Suprapubic skin (tissue), 4 donors: ENCODE results near the gene UBE2F. TPM values are rescaled to one million over a fixed set of nuclear protein-coding genes. Genes with fewer than 3 reads are reported as not detected.

Experiments used
- DNase-seq, 2 donors: peaks; one replicate each; pipeline ENCODE4 v3.0.0-alpha.2; 2019; ENCODE audit warnings: low spot score in 2 of 2
- H3K27ac ChIP-seq: fragments of 200-600 bp; sonication (generic); one replicate; pipeline ENCODE4 v1.5.1; 2019
- H3K27me3 ChIP-seq: fragments of 200-600 bp; sonication (generic); one replicate; pipeline ENCODE4 v1.5.1; 2019
- H3K36me3 ChIP-seq: fragments of 200-600 bp; sonication (generic); one replicate; pipeline ENCODE4 v1.5.1; 2019
- H3K4me1 ChIP-seq: fragments of 200-600 bp; sonication (generic); one replicate; pipeline ENCODE4 v1.5.1; 2019
- H3K4me3 ChIP-seq: fragments of 200-600 bp; sonication (generic); one replicate; pipeline ENCODE4 v1.5.1; 2019; ENCODE audit warnings: mild to moderate bottlenecking
- H3K9me3 ChIP-seq: fragments of 200-600 bp; sonication (generic); one replicate; pipeline ENCODE4 v1.5.1; 2019
- CTCF ChIP-seq, 2 donors: fragments of 200-600 bp in 1 of 2; fragments of 450-650 bp in 1 of 2; sonication (generic) in 1 of 2; IDR thresholded peaks; one replicate each; pipeline ENCODE4 v1.5.1; 2016 to 2019; ENCODE audit warnings: antibody characterized with exemption in 2 of 2, mild to moderate bottlenecking in 1 of 2, moderate library complexity in 1 of 2
- EP300 ChIP-seq: sonication (generic); formaldehyde crosslinking; IDR thresholded peaks from one replicate; pipeline ENCODE4 v1.6.1; 2017; ENCODE audit warnings: antibody characterized with exemption
- POLR2A ChIP-seq, 2 donors: fragments of 450-650 bp; IDR thresholded peaks; one replicate each; pipeline ENCODE4 v1.6.1; 2017; ENCODE audit warnings: antibody characterized with exemption in 2 of 2, mild to moderate bottlenecking in 2 of 2, moderate library complexity in 2 of 2
- POLR2AphosphoS5 ChIP-seq, 3 donors: sonication (generic); formaldehyde crosslinking; IDR thresholded peaks; one replicate each; pipeline ENCODE4 v1.6.1; 2017; ENCODE audit warnings: antibody characterized with exemption in 3 of 3
- WGBS: methylation state at CpG from one replicate; pipeline ENCODE4 v1.1.5; 2018; 5-methylcytosine and 5-hydroxymethylcytosine counted together
- total RNA-seq, 4 donors: library from RNA; depleted of rRNA; stranded (reverse); fragments of >200 nt; gene quantifications; one replicate each; pipeline ENCODE4 v1.1.0, GENCODE V29; 2016

The UBE2F gene
- total RNA-seq, 4 donors from 2014 or later = 32.2 to 63.6 (median 39.7) TPM

GRCh38 chr2:238077292-238077691, 110.5 kb downstream of the UBE2F start:
- DNase-seq = no peak
- Histone ChIP-seq H3K4me3 (no peak overlapping the region), H3K9me3 (no peaks in the 10 kb centered on the region), H3K27me3 (no peaks in the 10 kb centered on the region), H3K4me1 (no peaks in the 10 kb centered on the region), H3K27ac (no peak overlapping the region), H3K36me3 (peaks cover 31% of the 10 kb centered on the region)
- 100% methylated on average over 1 of the region's 1 CpG for WGBS
- TF ChIP-seq POLR2AphosphoS5 (IDR thresholded peaks at IDR 0.05) = no peak
- TF ChIP-seq CTCF (IDR thresholded peaks at IDR 0.05) = no peak
- no peak for TF ChIP-seq EP300
- TF ChIP-seq POLR2A (IDR thresholded peaks at IDR 0.05) = no peak

GRCh38 chr2:238079874-238080327, 113.1 kb downstream of the UBE2F start:
- no peak overlapping the region for H3K4me3 ChIP-seq
- 91% methylated on average over 2 of the region's 2 CpGs for WGBS
- H3K9me3 ChIP-seq = no peaks in the 10 kb centered on the region
- H3K27ac ChIP-seq = no peak overlapping the region
- DNase-seq = no peak
- no peak for TF ChIP-seq POLR2A (IDR thresholded peaks at IDR 0.05)
- TF ChIP-seq EP300 = no peak
- no peak for TF ChIP-seq CTCF (IDR thresholded peaks at IDR 0.05)
- no peak for TF ChIP-seq POLR2AphosphoS5 (IDR thresholded peaks at IDR 0.05)
- H3K27me3 ChIP-seq = no peaks in the 10 kb centered on the region
- H3K36me3 ChIP-seq = peaks cover 41% of the 10 kb centered on the region
- no peaks in the 10 kb centered on the region for H3K4me1 ChIP-seq

- WGBS = 96% methylated on average over 15 of the region's 15 CpGs
- TF ChIP-seq EP300 = no peak
- no peak for TF ChIP-seq CTCF (IDR thresholded peaks at IDR 0.05)
- TF ChIP-seq POLR2AphosphoS5 (IDR thresholded peaks at IDR 0.05) = no peak
- TF ChIP-seq POLR2A (IDR thresholded peaks at IDR 0.05) = no peak
- no peak for DNase-seq
- peaks cover 41% of the 10 kb centered on the region for H3K36me3 ChIP-seq
- H3K27me3 ChIP-seq = no peaks in the 10 kb centered on the region
- no peak overlapping the region for H3K27ac ChIP-seq
- H3K4me3 ChIP-seq = no peak overlapping the region
- H3K9me3 ChIP-seq = no peaks in the 10 kb centered on the region
- H3K4me1 ChIP-seq = no peaks in the 10 kb centered on the region
Measured at GRCh38 chr2:238080518-238080917, 113.7 kb downstream of the UBE2F start.

- no peak for DNase-seq
- no peaks in the 10 kb centered on the region for H3K4me1 ChIP-seq
- WGBS = 86% methylated on average over 13 of the region's 13 CpGs
- TF ChIP-seq EP300 = no peak
- TF ChIP-seq CTCF (IDR thresholded peaks at IDR 0.05) = no peak
- TF ChIP-seq POLR2AphosphoS5 (IDR thresholded peaks at IDR 0.05) = no peak
- no peak for TF ChIP-seq POLR2A (IDR thresholded peaks at IDR 0.05)
- no peak overlapping the region for H3K4me3 ChIP-seq
- H3K27ac ChIP-seq = no peak overlapping the region
- H3K27me3 ChIP-seq = no peaks in the 10 kb centered on the region
- no peaks in the 10 kb centered on the region for H3K9me3 ChIP-seq
- peaks cover 41% of the 10 kb centered on the region for H3K36me3 ChIP-seq
Measured at GRCh38 chr2:238081150-238081549, 114.3 kb downstream of the UBE2F start.

- H3K4me1 ChIP-seq = no peaks in the 10 kb centered on the region
- H3K36me3 ChIP-seq = peaks cover 41% of the 10 kb centered on the region
- no peak overlapping the region for H3K4me3 ChIP-seq
- TF ChIP-seq CTCF (IDR thresholded peaks at IDR 0.05) (no peak), EP300 (no peak), POLR2A (IDR thresholded peaks at IDR 0.05) (no peak)
- 95% methylated on average over 16 of the region's 16 CpGs for WGBS
- H3K27ac ChIP-seq = no peak overlapping the region
- H3K9me3 ChIP-seq = no peaks in the 10 kb centered on the region
- no peak for DNase-seq
- no peaks in the 10 kb centered on the region for H3K27me3 ChIP-seq
Measured at GRCh38 chr2:238081561-238081960, 114.7 kb downstream of the UBE2F start.
